BE2C (cell line): ENCODE data around the gene C19orf85.

Experiments
- DNase-seq: peaks from one replicate; pipeline ENCODE4 v3.0.0-alpha.2; 2020
- H3K27me3 ChIP-seq: fragments of 250-450 bp; sonication (Bioruptor Pico); 2 replicates; pipeline ENCODE4 v1.5.1; 2020; ENCODE audit warnings: mild to moderate bottlenecking
- H3K36me3 ChIP-seq: fragments of 250-450 bp; sonication (Bioruptor Pico); 2 replicates; pipeline ENCODE4 v1.5.1; 2020; ENCODE audit warnings: mild to moderate bottlenecking
- H3K4me1 ChIP-seq: fragments of 250-450 bp; sonication (Bioruptor Pico); 2 replicates; pipeline ENCODE4 v1.5.1; 2020
- H3K4me3 ChIP-seq: 2 replicates; pipeline ENCODE4 v1.5.1; 2011; ENCODE audit warnings: low read depth, low read length
- H3K9me3 ChIP-seq: fragments of 250-450 bp; sonication (Bioruptor Pico); 2 replicates; pipeline ENCODE4 v1.5.1; 2020
- TF ChIP-seq, protein P1 (sequence below): IDR thresholded peaks from 2 replicates; pipeline ENCODE4 v1.5.1; 2012; ENCODE audit warnings: mild to moderate bottlenecking, low read depth, low read length

Gene C19orf85

GRCh38 chr19:55474269-55475265 lies 10.0 kb upstream of the C19orf85 start:
- no peaks in the 10 kb centered on the region for H3K27me3 ChIP-seq
- H3K4me1 ChIP-seq: peaks cover 5% of the 10 kb centered on the region; the same call in 1 of the 2 replicates
- no peak overlapping the region for H3K4me3 ChIP-seq
- TF ChIP-seq, protein P1, sequence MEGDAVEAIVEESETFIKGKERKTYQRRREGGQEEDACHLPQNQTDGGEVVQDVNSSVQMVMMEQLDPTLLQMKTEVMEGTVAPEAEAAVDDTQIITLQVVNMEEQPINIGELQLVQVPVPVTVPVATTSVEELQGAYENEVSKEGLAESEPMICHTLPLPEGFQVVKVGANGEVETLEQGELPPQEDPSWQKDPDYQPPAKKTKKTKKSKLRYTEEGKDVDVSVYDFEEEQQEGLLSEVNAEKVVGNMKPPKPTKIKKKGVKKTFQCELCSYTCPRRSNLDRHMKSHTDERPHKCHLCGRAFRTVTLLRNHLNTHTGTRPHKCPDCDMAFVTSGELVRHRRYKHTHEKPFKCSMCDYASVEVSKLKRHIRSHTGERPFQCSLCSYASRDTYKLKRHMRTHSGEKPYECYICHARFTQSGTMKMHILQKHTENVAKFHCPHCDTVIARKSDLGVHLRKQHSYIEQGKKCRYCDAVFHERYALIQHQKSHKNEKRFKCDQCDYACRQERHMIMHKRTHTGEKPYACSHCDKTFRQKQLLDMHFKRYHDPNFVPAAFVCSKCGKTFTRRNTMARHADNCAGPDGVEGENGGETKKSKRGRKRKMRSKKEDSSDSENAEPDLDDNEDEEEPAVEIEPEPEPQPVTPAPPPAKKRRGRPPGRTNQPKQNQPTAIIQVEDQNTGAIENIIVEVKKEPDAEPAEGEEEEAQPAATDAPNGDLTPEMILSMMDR: no peak
- DNase-seq: no peak
- H3K36me3 ChIP-seq: no peaks in the 10 kb centered on the region
- no peaks in the 10 kb centered on the region; the same call in 1 of the 2 replicates for H3K9me3 ChIP-seq

DNA sequence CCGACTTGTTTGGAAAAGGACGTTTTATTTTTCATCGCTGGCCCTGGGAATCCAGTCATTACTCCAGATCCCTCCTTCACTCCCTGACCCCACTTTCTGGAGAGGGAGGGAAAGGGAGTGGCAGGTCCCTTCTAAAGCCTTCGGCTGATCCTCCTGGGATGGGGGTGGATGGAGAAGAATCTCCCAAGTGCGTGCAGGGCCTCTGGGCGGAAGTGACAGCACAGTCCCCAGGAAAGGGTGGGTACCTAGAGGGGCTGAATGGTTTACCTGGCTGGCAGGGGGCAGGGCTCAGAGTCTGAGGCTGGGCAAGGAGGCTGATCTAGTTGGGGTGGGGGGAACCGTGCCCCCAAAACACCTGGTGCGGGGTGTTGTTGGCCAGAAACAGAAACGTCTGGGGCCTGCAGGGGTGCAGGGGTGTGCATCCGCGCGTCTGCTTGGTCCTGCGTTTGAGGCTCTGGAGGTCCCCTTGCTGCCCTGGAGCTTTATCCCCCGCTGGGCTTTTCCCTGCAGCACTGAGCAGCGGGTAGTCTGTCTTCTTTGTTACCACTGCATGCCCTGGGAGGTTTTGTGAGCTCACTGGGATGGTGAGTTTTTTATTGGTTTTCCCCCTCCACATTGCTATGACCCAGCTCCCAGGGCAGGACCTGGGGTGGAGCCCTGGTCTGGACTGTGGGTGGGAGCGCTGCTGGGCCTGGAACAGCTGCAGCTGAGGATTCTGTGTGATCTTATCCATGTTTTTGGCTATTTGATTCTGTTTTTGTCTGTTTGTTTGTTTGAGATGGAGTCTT lies 8.9 kb upstream of the C19orf85 start:
- Histone ChIP-seq H3K27me3 (no peaks in the 10 kb centered on the region), H3K4me3 (no peak overlapping the region), H3K4me1 (peaks cover 5% of the 10 kb centered on the region; the same call in 1 of the 2 replicates), H3K9me3 (no peaks in the 10 kb centered on the region; the same call in 1 of the 2 replicates), H3K36me3 (no peaks in the 10 kb centered on the region)
- TF ChIP-seq, protein P1: no peak
- DNase-seq: peak; percentile 18

DNA sequence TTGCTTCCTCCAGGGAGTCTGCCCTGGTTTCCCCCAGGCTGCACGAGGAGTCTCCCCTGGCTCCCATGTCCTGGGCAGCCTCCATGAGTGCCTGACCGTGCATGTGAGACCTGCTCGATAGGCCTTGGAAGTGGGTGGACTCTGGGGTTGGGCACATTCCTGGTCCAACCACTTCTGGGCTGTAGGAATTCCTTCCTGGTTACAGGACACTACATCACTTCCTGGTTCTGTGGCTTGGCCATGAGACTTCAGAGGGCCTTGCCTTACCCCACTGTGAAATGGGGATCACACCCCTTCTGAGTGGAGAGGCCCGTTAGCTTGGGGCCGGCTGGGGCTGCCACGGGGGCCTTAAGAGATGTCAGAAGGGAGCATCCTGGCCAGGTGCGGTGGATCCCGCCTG lies 7.9 kb upstream of the C19orf85 start:
- DNase-seq: no peak
- Histone ChIP-seq H3K4me3 (no peak overlapping the region), H3K36me3 (no peaks in the 10 kb centered on the region), H3K9me3 (no peaks in the 10 kb centered on the region; the same call in 1 of the 2 replicates), H3K4me1 (peaks cover 5% of the 10 kb centered on the region; the same call in 1 of the 2 replicates), H3K27me3 (no peaks in the 10 kb centered on the region)
- TF ChIP-seq, protein P1: no peak

DNA sequence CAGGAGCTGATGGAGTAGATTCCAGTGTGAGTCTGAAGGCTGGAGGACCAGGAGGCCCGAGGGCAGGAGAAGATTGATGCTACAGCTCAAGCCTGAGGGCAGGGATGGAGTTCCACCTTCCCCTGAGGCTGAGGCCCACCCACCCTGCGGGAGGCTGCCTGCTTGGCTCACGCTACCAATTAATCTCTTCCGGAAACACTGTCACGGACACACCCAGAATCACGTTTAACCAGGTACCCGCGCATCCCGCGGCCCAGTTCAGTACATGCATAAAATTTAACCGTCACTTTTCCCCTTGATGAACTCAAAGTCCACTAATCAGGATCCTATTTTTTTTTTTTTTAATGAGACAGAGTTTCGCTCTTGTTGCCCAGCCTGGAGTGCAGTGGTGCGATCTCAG lies 6.7 kb upstream of the C19orf85 start:
- Histone ChIP-seq H3K27me3 (no peaks in the 10 kb centered on the region), H3K9me3 (no peaks in the 10 kb centered on the region; the same call in 1 of the 2 replicates), H3K4me1 (peaks cover 5% of the 10 kb centered on the region; the same call in 1 of the 2 replicates), H3K36me3 (no peaks in the 10 kb centered on the region), H3K4me3 (no peak overlapping the region)
- TF ChIP-seq, protein P1: no peak
- DNase-seq: no peak

- no peak for DNase-seq
- Histone ChIP-seq H3K4me3 (no peak overlapping the region), H3K36me3 (no peaks in the 10 kb centered on the region), H3K9me3 (no peaks in the 10 kb centered on the region), H3K4me1 (no peaks in the 10 kb centered on the region), H3K27me3 (no peaks in the 10 kb centered on the region)
- TF ChIP-seq, protein P1: no peak; the same call in 1 of the 2 replicates
Measured at GRCh38 chr19:55468054-55468393, 3.5 kb upstream of the C19orf85 start.
